ENCODE data around the gene TRABD2B. TPM values are rescaled to one million over a fixed set of nuclear protein-coding genes. Genes with fewer than 3 reads are reported as not detected.
A peak's percentile ranks its signal among the peaks of the same experiment; 100 is the strongest.

The TRABD2B gene
- total and polyA plus RNA-seq, 2 of the 13 experiments (the other 11 are each of a cell fraction or from before 2014, with no cell fraction given): 0.04 TPM; not detected in 1

- TF ChIP-seq HBP1 (CRISPR knock-in tag; IDR thresholded peaks at IDR 0.05; ENCODE audit: low read depth) (no peak), ZNF878 (CRISPR knock-in tag; IDR thresholded peaks at IDR 0.05) (peak; percentile 40; the same call in 1 of the 2 replicates), PBX3 (CRISPR knock-in tag; IDR thresholded peaks at IDR 0.05; ENCODE audit: borderline replicate concordance) (no peak), TEF (CRISPR knock-in tag; IDR thresholded peaks at IDR 0.05) (no peak), PRDM4 (CRISPR knock-in tag; IDR thresholded peaks at IDR 0.05; ENCODE audit: borderline replicate concordance) (no peak), FOSL2 (CRISPR knock-in tag; IDR thresholded peaks at IDR 0.05) (no peak), ZNF572 (CRISPR knock-in tag; IDR thresholded peaks at IDR 0.05) (no peak), MXD4 (CRISPR knock-in tag; IDR thresholded peaks at IDR 0.05) (no peak), ZFP41 (CRISPR knock-in tag; IDR thresholded peaks at IDR 0.05; ENCODE audit: borderline replicate concordance) (no peak), DNMT3B (CRISPR knock-in tag; conservative IDR thresholded peaks at IDR 0.05) (no peak), ZBTB39 (CRISPR knock-in tag; IDR thresholded peaks at IDR 0.05) (peak; percentile 39; the same call in 1 of the 2 replicates), ZNF558 (CRISPR knock-in tag; IDR thresholded peaks at IDR 0.05; ENCODE audit: borderline replicate concordance) (no peak), TBL1XR1 (IDR thresholded peaks at IDR 0.05; ENCODE audit: borderline replicate concordance, low read length, partially characterized antibody) (no peak), JUND (CRISPR knock-in tag; IDR thresholded peaks at IDR 0.05) (no peak), RAD51 (IDR thresholded peaks at IDR 0.05; ENCODE audit: borderline replicate concordance) (no peak), EP300 (IDR thresholded peaks at IDR 0.05; ENCODE audit: low read depth in 2 of 2, low read length in 2 of 2) (peak in 1 of 2 experiments; percentile 74; a peak in 2 of 4 replicates), EP300 (CRISPR knock-in tag; IDR thresholded peaks at IDR 0.05; ENCODE audit: borderline replicate concordance) (no peak; the same call in 1 of the 2 replicates), LRRFIP1 (CRISPR knock-in tag; conservative IDR thresholded peaks at IDR 0.05) (no peak), ZNF160 (CRISPR knock-in tag; IDR thresholded peaks at IDR 0.05) (no peak), ZNF605 (CRISPR knock-in tag; IDR thresholded peaks at IDR 0.05) (peak; percentile 80; the same call in 1 of the 2 replicates)
Measured at GRCh38 chr1:47819574-47819888, 177.7 kb downstream of the TRABD2B start (continued).
